HG03064 (cell line): Measurements from ENCODE around the gene PDZD7.

Experiments
- ATAC-seq: cut with Tn5 transposase; IDR thresholded peaks from one replicate; pipeline ENCODE4 v1.9.1; 2021; ENCODE audit warnings: low read depth; ENCODE audit not compliant: unreplicated experiment

PDZD7 gene

DNA sequence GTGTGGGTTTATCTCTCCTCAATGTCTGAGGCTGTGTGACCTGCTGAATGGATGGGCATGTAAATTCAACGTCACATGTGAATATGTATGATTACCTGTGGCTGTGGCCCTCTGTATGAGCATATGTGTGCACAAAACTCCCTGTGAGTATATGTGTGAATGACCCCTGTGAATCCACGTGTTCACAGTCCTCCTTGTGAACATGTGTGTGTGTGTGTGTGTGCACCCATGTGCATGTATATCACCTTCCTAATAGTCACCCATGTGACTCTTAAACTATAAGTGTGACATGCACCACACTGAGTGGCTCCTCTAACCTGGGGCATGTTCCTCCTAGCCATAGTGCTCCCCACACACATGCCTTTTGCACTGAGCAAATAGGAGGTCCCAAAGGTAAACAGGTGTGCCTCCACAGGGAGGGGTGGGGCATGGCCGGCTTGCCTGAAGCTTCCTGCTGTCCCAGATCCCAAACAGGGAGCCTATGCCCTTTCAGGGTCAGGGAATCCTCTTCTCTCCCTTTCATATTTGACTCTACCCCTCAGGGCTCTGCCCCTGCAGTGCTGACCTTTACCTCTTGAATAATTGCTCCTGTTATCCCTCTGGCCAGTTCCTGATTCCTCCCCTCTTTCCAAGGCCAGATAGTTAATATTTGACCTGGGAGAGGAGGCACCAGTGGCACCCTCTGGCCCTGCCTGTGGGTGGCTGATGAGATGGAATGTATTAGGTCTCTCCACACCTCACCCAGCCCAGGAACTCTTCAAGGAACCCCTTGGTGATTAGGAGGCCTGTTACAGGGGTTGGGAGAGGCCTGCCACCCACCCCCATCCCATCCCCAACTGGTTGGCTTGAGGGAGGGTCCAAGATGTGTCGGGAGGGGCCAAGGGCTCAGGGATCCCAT lies 59.8 kb downstream of the PDZD7 start:
- ATAC-seq: no peak

DNA sequence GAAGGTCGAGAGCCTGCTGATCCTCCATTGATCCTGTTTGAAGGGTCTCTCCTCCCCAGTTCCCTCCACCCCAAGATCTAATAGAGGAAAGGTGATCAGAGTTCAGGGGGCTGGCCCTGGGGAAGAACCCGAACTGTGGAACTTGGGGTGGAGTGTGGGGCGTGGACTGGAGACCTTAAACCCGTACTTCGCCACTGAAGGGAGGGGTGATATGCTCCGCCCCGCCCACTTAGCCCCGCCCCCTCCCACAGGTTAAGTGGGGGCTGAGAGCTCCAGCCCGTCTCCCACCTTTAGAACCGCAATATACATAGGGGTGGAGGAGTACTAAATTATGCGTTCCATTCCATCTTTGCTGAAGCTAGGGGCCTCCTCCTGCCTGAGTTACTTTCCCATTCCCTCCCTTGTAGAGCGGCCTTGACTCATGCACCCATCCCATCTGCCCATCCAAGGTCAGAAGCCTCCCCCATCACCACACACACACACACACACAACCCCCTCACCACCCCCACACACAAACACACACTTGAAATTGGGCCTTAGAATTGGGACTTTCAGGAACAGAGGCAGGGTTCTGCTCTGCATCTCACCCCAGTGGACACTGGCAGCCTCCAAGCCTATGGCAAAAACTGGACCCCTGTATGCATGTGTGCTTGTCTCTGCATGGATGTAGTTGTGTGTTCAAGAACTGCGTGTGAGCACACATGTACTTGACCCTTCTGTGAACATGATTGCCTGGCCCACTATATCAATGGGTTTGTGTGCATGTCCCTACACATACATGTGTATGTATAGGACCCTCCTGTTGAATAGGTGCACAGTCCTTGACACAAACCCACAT lies 60.6 kb downstream of the PDZD7 start:
- ATAC-seq: no peak

DNA sequence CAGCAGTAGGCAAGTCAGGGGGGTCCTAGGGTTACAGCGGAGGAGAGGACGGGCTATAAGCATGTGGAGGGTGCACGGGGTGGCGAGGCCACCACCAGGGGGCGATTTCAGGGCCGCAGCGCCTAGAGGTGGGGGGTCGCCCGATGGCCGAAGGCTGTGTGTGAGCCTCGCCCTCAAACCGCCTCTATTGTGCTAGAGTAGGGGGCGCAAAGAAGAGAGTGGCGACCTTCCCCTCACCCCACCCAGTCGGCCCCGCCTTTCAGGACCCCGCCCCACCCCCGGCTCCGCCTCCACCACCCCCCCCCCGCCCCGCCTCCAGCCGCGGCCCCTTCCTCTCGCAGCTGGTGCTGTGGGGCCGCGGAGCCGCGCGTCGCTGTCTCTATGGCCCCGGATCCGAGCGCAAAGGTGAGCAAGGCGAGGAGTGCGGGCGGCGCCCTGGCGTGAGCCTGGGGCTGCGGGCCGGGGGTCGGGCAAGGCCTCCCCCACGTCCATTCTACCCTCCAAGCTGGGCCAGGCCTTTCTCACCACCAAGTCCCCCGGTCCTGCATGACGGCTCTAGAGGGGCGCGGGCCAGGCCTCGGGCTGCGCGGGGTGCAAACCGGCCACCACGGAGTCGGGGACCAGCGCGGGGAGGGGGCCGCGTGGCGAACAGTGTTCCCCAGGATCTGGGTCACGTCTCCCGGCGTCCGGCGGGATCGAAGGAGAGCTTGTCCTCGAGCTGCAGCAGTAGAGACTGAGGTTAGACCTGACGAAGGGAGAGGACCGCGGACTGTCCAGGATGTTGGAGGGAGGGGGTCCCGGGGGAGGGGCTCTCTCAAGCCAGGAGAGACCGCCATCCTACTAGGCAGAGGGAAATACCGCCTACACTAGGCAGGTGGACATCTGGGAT lies 61.5 kb downstream of the PDZD7 start, which contains the start of gene SEMA4G:
SEMA4G (plus strand) TSS at position 318 of the 889 bp plus-strand sequence. CDS start 3,409 bp downstream, outside the sequence.
- no peak for ATAC-seq

DNA sequence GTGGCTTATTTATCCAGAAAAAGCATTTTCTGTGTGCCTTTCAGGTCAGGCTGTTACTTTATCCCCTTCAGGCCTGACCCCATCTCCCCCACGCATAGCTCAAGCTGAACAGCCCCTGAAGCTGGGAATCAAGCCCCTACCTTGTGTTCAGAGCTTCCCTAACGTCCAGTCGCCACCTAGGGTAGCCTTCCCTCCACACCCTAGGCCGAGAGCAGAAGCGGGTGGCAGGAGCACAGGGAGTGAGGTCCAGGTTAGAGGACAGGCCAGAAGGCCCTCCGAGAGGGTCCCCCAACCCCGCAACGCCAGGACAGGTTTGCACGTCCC lies 62.1 kb downstream of the PDZD7 start:
- ATAC-seq: no peak

DNA sequence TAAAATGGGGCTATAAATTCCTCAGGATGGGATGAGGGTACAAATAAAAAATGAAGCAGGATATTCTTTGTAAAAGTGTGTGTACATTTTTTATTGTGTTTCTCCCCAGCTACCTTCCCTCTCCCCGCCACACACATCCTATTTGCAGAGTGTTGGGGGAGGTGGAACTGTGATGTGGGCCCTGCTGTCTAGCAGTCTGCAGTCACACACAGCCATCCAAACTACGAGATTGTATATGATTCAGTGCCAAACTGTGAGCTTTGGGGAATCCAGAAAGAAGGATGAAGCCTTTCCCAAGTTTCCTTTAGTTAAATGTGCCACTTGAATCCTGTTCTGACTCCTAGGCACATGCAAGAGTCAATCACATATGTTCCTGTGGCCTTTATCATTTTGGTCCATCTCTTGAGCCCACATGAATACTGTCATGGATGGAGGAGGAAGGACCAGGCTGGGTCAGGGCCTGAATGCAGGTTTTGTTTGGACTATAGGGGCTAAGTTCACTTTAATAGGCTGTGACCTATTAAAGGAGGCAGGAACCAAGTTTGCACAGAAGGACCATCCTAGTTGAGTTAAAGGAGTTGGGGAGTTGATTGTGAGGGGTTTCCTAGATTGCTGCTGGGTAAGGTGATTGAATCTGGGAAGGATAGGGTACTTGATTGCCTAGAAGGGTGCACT lies 62.7 kb downstream of the PDZD7 start:
- ATAC-seq: no peak

DNA sequence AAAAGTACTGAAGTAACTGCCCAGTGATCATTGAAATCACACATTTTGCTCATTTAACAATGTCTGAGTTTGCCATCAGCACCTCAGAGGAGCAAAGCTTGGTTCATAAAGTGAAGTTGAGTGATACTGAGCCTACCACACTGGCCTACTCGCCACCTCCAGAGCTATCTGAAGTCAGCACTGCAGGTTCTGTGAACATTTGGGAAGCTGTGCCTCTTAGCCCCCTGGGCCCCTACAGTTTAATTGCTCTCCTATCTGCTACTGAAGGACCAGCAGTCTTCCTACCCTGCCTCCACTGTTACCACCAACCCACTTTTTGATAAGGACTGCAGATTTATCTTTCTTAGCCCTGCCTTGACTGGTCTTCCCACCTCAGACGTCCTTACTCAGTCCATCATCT lies 63.6 kb downstream of the PDZD7 start:
- ATAC-seq: no peak

DNA sequence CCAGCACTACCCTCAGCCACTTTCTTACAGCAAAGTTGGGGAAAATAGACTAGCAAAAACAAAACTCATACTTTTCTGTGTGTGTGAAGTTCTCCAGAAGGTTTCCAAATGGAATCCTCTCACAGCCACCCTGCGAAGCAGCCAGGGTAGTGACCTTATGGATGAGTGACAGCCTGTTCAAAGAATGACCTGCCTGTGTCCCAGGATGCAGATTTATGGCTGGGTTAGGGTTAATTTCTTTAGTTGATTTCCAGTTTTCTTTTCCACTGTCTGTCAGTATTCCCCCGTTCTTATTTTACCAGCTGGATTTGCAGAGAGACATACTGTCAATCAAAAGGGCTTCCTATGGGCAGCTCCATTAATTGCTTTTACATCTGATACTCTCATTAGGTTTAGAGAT lies 64.0 kb downstream of the PDZD7 start:
- no peak for ATAC-seq

DNA sequence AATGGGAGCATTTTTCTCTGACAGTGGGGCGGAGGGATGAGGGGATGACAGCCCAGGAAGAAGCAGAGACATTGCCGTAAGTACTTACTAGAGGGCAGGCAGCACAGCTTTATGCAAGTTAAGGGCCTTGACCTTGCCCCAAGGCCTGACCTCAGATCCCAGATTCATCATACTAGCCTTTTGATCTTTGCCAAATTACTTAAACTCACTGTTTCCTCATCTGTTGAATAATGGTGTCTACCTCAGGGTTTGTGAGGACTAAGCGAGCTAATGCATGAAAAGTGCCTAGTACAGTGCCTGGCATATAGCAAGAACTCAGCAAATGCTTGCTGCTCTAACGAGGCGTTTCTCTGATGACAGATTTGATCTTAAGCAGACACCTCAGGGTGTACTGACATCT lies 65.1 kb downstream of the PDZD7 start:
- no peak for ATAC-seq

DNA sequence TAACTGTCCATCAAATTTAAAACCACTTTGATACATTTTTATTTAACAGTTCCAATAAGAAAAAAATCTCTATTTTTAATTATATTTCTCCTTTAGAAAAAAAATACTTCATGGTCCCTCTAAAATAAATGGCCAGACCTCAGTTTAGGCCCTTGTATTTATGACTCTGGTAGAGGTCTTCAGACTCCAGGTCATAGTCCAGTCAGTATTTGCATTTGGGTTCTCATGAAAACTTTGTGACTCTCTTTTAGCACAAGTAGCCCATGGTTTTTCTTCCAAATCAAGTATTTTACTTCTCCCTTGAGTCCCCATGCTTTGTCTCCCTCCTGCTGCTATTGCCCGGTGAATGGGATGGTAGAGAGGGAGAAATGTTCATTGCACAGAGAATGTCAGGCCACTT lies 67.1 kb downstream of the PDZD7 start:
- ATAC-seq: no peak

DNA sequence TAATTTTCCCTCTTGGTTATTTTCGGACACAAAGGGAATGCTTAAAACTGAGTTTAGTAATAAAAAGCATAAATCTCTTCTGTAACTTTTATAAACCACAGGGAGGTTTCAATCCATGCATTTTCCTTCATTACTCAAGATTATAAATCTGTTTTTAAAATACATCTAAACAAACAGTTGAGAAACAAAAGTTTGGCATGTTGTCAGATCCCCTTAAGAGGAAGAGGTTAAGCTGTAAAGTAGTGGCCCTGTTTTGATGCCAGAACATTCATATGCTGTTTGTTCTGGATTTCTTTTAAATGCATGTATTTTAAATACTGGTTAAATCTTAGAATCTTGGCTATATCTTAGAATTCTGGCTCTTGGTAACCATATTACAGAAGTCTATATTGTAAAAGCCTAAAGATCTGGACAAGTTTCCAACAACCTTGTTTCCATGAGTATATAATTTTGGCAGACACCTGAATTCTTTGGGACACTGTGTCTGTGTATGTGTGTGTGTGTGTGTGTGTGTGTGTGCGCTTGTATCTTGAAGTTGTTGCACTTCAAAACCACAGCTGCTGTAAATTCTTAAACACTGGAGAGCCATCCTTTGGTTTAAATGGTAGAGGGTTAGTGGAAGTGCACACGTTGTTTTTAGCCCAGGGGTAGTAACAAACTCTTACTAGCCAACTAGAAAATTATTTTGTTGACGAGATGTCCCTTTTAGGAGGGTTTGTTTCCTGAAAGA lies 68.4 kb downstream of the PDZD7 start:
- ATAC-seq: no peak

DNA sequence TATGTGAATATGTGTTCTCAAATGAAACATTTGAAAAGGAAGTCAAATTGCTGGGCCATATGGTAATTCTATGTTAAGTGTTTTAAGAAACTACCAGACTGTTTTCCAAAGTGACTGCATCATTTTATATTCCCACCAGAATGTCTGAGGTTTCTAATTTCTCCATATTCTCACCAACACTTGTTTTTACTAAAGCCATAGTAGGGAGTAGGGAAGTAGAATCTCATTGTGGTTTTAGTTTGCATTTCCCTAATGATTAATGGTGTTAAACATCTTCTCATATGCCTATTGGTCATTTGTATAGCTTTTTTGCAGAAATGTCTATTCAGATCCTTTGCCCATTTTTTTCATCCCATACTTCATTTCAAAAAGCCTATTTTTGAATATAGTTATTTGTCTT lies 70.7 kb downstream of the PDZD7 start:
- ATAC-seq: no peak
